NCI-H2227 (cell line): Measurements from ENCODE around the gene AK3.

Experiments used
- DNase-seq: peaks from one replicate; lab custom pipeline; 2025; ENCODE audit not compliant: unreplicated experiment; lab: John Stamatoyannopoulos, UW

The AK3 gene

GRCh38 chr9:4750023-4750673 lies 9.1 kb upstream of the AK3 start:
- DNase-seq, result peak; percentile 63

DNA sequence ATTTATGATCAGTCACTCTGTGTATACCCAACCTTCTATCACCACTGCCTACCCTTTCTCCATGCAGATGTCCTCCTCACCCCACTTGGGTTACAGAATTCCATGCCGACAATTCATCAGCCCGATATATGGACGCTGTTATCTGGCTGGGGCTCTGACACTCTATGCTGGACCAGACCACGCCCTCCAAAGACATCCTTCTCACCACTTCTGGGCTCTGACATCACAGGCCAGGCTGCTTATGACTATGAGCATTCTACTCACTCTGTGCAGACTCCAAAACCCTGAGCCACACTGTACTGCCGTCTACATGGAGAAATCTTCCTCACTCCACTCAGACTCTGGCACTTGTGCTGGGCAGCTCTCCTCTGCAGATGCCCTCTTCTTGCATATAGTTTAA lies 7.6 kb upstream of the AK3 start:
- no peak for DNase-seq

DNA sequence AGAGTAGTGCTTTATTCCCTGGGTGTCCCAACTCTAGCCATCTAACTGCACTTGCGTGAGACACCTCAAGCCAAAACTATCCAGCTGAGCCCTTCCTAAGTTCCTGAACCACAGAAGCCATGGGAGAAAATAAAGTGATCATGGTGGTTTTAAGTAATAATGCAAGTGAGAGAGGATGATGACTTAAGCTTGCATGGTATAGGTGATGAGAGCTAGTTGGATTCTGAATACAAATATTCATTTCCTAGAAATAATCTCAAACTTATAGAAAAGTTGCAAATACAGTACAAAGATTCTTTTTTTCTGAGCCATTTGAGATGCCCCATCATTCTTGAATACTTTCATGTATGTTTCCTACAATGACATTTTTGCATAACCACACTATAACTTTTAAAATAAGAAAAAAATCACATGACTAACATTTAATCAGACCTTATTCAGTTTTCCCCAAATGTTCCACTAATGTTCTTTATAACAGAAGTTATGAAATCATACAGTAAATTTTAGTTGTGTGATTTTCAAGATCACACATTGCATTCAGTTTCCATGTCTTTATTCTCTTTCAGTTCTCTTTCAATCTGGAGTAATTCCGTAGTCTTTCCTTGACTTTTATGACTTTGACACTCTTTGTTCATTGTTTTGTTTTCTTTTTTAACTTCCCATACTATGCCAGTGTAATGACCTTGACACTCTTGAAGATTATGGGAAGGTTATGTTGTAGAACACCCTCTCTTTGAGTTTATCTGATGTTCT lies 5.5 kb upstream of the AK3 start:
- no peak for DNase-seq

DNA sequence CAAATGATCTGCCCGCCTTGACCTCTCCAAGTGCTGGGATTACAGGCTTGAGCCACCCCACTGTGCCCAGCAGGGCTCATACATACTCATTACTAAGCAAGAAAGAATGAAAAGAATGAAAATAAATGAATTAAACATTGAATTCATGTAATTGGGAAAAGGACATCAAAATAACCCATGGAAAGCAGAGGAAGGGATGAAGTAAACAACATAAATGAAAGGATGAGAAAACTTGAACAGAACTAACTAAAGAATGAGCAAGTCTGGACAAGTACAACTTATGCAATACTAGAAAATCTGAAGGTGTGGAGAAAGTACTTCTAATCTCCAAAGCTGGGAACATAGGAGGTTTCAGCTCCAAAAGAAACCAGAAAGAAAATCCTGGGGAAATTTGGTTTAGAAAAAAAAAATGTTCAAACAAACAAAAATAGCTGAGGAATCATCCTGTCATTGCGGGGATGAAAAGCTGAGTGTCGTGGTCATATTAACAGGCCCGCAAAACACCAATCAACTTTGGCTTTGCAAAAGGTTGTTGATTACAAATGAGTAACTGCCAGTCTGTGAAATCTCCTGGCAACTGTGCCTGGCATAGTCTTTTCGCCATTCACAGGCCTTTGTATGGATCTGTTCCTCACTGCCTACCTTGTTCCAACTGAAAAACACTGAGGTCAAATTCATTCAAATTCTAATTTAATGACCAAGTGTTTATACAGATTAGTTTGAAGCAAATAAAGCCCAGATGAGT lies 2.3 kb upstream of the AK3 start:
- DNase-seq, result no peak

- DNase-seq, result no peak
These were observed 1.2 kb upstream of the AK3 start for GRCh38 chr9:4742246-4742645.

DNA sequence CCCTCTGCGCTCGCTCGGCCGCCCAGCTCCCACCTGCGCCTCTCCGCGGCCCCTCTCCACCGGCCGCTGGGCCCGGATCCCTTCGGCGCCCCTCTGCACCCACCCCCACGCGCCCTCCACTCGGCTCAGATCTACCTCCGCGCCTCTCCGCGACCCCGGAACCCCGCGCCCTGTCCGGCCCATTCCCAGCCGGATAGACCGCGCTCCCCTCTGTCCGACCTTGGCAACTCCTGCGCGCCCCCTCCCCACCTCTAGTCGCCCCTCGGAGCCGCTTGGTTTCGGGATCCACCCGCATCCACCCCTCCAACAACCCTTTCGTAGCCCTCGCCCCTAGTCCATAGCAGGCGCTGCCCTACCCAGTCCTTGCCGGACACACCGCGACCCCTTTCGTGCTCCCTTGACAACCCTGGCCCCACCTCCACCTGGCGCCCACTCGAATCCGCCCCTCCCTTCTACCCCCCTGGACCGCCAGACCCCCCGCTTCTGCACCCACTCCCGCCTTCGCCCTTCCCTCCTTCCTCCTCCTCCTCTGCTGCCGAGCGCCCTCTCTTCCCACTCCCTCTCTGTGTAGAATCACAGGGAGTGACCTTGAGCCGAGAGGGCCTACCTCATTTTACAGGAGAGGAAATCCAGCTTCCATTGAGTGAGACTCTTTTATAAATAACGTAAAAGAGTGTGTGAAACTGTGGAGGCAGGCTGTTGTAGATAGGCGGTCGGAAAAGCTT lies 525 bp upstream of the AK3 start:
- DNase-seq, result peak; percentile 20

- no peak for DNase-seq
These were observed 689 bp downstream of the AK3 start for GRCh38 chr9:4740388-4740637.

DNA sequence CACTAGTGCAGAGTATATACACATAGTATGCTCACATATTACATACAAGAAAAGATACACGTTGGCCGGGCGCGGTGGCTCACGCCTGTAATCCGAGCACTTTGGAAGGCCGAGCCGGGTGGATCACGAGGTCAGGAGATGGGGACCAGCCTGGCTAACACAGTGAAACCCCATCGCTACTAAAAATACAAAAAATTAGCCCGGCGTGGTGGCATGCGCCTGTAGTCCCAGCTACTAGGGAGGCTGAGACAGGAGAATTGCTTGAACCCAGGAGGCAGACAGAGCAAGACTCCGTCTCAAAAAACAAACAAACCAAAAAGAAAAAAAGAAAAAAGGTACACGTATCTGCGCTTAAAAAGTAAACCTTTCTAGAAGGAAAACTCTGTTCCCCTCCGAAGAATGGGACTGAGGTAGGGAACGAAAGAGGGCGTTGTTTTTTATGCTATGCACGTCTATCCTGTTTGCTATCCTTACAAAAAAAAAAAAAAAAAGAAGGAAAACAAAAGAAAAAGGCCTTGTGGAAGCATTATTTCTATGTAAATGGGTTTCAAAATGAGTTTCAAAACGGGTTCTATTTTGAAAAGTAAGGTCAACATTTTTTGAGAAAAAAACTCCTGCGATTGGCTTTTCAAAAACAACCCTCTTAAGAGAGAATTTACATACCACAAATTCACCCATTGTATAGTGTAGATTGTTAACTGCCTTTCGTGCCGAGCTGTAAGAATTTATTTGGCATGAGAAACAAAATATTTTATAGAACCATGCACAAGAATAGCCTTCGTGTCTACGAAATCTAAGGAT lies 1.2 kb downstream of the AK3 start:
- no peak for DNase-seq

- DNase-seq, result no peak
These were observed 2.0 kb downstream of the AK3 start for GRCh38 chr9:4738866-4739586.

- no peak for DNase-seq
These were observed 6.9 kb downstream of the AK3 start for GRCh38 chr9:4734150-4734549.

DNA sequence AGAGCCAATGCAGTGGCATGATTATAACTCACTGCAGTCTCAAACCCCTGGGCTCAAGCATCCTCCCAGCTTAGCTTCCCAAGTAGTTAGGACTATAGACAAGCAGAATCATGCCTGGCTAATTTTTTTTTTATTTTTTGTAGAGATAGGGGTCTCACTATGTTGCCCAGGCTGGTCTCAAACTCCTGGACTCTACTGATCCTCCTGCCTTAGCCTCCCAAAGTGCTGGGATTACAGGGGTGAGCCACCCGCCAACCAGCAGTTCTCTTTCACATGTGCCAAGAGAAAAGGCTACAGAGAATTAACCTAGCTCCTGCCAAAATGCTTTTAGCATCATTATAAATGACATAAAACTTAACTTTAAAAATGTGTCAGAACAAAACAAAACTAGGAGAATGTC lies 8.1 kb downstream of the AK3 start:
- no peak for DNase-seq

- DNase-seq, result no peak
These were observed 13.4 kb downstream of the AK3 start for GRCh38 chr9:4727593-4727992.

DNA sequence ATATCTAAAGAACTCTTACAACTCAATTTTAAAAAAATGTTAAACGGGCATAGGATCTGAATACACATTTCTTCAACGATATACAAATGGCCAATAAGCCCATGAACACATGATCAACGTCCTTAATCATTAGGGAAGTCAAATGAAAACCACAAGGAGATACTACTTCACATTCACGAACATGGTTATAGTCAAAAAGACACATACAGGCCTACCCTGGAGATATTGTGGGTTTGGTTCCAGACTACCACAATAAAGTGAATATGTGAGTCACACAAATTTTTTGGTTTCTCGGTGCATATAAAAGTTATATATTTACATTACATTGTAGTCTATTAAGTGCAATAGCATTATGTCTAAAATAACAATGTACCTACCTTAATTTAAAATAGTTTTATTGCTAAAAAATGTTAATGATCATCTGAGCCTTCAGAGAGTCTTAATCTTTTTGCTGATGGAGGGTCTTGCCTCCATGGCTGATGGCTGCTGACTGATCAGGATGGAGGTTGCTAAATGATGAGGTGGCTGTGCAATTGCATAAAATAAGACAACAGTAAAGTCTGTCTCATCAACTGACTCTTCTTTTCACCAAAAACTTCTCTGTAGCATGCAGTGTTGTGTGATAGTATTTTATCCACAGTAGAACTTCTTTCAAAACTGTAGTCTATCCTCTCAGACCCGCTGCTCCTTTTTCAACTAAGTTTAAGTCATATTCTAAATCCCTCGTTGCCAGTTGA lies 15.1 kb downstream of the AK3 start:
- no peak for DNase-seq

GRCh38 chr9:4721736-4722135 lies 19.3 kb downstream of the AK3 start:
- DNase-seq, result no peak

GRCh38 chr9:4718911-4719310 lies 22.1 kb downstream of the AK3 start:
- DNase-seq, result no peak

GRCh38 chr9:4717815-4718214 lies 23.2 kb downstream of the AK3 start:
- no peak for DNase-seq

- no peak for DNase-seq
These were observed 24.8 kb downstream of the AK3 start for GRCh38 chr9:4716163-4716562.

GRCh38 chr9:4714266-4715016 lies 26.6 kb downstream of the AK3 start:
- no peak for DNase-seq

GRCh38 chr9:4713849-4714248 lies 27.2 kb downstream of the AK3 start:
- no peak for DNase-seq
